ENCODE results near the gene NSRP1.
"Not testable (repeated sequence)": the region's sequence is repeated elsewhere in the genome, so short reads cannot be mapped to it uniquely, and the experiment has no call there.

Gene NSRP1

DNA sequence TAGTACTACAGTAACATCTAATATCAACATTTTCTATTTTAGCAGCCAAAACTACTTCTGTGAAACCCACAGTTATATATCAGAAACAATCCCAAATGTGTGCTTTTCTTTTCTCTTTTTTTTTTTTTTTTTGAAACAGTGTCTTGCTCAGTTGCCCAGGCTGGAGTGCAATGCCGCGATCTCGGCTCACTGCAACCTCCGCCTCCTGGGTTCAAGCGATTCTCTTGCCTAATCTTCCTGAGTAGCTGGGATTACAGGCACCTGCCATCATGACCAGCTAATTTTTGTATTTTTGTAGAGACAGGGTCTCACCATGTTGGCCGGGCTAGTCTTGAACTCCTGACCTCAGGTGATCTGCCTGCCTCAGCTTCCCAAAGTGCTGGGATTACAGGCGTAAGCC lies 2.0 kb downstream of the NSRP1 start:
- DNase-seq (ENCODE audit: low read depth in 2 of 2), result not testable (repeated sequence)

- DNase-seq (ENCODE audit: low read depth in 2 of 2), result no peak
These were observed 7.7 kb downstream of the NSRP1 start for GRCh38 chr17:30124273-30124796.

DNA sequence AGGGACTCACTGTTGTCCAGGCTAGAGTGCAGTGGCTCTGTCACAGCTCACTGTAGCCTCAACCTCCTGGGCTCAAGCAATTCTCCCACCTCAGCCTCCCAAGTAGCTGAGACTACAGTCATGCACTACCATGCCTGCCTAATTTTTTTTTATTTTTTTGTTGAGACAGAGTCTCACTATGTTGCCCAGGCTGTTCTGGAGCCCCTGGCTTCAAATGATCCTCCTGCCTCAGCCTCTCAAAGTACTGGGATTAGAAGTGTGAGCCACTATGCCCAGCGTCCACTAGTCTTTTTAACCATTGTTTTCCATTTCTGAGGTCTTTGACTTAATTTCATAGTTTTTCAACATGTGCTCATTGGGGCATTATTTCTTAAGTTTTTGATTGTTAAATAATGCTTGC lies 13.5 kb downstream of the NSRP1 start:
- no peak for DNase-seq (ENCODE audit: low read depth in 2 of 2)

- DNase-seq (ENCODE audit: low read depth in 2 of 2), result no peak
These were observed 16.0 kb downstream of the NSRP1 start for GRCh38 chr17:30132615-30133014.

- no peak for DNase-seq (ENCODE audit: low read depth in 2 of 2)
These were observed 16.6 kb downstream of the NSRP1 start for GRCh38 chr17:30133197-30133596.

- no peak for DNase-seq (ENCODE audit: low read depth in 2 of 2)
These were observed 17.9 kb downstream of the NSRP1 start for GRCh38 chr17:30134551-30134950.

GRCh38 chr17:30137158-30137557 lies 20.5 kb downstream of the NSRP1 start:
- DNase-seq (ENCODE audit: low read depth in 2 of 2), result no peak

- DNase-seq (ENCODE audit: low read depth in 2 of 2), result not testable (repeated sequence)
These were observed 31.2 kb downstream of the NSRP1 start for GRCh38 chr17:30147860-30148259.

GRCh38 chr17:30148376-30148775 lies 31.8 kb downstream of the NSRP1 start:
- DNase-seq (ENCODE audit: low read depth in 2 of 2), result no peak

DNA sequence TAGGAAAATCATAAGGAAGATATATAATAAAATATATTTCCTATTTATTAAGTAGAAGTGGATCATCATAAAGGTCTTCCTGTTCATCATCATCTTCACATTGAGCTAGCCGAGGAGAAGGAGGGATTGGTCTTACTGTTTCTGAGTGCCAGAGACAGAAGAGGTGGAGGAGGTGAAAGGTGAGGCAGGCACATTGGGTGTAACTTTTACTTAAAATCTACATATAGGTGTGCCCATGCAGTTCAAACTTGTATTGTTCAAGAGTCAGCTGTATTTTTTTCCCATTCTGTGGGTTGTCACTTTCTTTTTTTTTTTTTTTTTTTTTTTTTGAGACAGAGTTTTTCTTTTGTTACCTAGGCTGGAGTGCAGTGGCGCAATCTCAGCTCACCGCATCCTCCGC lies 34.9 kb downstream of the NSRP1 start:
- DNase-seq (ENCODE audit: low read depth in 2 of 2), result no peak

DNA sequence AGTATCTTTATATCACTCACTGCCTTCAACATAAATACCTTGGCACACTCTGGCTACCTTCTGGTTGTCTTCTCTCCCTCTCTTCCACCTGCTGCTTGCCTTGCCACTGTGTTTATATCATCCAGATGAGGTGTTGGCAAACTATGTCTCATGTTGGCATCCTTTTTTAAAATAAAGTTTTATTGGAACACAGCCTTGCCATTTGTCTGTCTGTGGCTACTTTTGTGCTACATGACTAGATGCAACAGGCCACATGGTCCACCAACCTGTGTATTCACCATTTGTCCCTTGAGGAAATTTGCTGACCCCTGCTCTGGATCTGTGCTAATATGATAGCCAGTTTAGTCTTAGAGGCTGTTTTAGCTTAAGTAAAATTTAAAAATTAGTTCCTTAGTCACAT lies 36.8 kb downstream of the NSRP1 start:
- DNase-seq (ENCODE audit: low read depth in 2 of 2), result no peak

DNA sequence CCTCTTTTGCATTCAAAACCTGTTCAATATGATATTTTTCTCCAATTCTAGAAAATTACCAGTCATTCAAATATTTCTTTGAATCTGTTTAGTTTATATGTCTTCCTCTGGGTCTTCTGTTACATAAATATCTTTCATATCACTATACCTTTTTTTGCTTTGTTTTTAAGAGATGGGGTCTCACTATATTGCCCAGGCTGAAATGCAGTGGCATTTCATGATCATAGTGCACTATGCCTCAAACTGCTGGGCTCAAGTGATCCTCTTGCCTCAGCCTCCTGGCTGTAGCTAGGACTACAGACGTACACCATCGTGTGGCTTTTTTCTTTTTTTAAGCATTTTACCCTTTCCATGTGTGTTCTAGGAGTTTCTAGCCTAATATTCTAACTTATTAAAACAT lies 38.8 kb downstream of the NSRP1 start:
- DNase-seq (ENCODE audit: low read depth in 2 of 2), result no peak

- no peak for DNase-seq (ENCODE audit: low read depth in 2 of 2)
These were observed 42.4 kb downstream of the NSRP1 start for GRCh38 chr17:30158896-30159625.

DNA sequence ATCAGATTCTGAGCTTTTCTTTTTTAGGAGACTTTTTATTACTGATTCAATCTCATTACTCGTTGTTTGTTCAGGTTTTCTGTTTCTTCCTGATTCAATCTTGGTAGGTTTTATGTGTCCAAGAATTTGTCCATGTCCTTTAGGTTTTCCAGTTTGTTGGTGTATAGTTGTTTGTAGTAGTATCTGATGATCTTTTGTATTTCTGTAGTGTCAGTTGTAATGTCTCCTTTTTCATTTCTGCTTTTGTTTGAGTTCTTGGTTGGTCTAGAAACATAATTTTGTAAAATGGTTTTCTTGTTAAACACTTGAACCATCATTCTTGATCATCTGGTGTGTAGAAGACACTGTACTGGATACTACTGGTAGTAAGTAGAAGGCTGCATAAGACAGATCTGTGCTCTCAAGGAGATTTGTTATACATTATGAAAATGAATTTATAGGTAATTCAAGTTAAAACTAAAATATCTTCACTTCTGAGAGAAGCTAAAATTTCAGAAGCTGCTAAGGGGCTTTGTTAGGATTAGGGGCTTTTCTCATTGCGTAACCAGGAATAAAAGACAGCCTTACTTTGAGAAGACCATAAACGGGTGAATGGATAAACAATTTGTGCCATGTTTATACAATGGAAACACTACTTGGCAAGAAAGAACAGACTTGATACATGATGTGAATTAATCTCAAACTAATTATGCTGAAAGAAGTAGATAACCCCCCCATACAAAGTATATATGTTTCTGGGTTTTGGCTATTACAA lies 44.0 kb downstream of the NSRP1 start:
- DNase-seq (ENCODE audit: low read depth in 2 of 2), result no peak

DNA sequence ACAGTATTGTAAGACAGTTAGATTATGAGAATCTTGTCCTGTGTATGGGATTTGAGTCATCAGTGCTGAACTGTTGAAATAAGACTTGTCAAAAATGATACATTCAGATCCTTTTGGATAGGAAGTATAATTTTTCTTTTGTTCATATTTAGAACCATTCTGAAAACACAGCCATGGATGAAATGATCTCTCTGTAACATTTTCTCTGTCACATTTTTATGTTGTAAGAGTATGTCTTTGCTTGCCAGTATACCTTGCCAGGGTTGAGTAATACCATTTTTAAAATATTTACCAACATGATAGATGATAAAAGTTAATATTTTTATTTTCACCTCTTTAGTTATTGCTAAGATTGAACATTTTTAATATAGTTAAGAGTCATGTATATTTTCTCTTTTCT lies 45.0 kb downstream of the NSRP1 start:
- DNase-seq (ENCODE audit: low read depth in 2 of 2), result no peak

DNA sequence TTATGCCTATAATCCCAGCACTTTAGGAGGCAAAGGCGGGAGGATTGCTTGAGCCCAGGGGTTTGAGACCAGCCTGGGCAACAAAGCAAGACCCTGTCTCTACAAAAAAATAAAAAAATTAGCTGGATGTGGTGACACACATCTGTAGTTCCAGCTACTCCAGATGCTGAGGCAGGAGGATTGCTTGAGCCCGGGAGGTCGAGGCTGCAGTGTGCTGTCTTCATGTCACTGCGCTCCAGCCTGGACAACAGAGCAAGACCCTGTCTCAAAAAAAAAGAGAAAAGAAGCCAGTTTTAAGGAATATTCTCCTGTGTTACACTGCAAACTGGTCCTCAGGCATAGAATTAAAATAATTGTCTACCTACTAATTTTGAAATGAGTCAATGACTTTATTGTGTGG lies 47.9 kb downstream of the NSRP1 start:
- DNase-seq (ENCODE audit: low read depth in 2 of 2), result no peak

GRCh38 chr17:30165147-30165546 lies 48.5 kb downstream of the NSRP1 start:
- DNase-seq (ENCODE audit: low read depth in 2 of 2), result no peak

DNA sequence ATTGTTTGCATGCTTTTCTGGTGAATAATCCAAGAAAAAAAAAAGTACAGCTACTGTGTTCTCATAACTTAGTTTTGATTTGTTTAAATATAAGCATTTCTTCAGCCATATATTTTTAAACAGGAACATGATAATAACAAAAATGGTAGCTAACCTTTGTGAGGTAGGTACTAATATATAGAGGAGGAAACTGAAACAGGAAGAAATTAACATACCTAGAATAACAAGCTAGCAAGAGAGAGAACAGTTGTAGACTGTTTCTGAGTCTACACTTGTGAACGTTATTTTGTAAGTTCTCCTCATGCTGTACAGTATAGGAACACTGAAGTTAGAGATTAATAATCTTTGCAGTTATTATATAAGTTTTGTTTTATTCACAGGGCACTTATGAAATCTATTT lies 49.3 kb downstream of the NSRP1 start:
- no peak for DNase-seq (ENCODE audit: low read depth in 2 of 2)

- no peak for DNase-seq (ENCODE audit: low read depth in 2 of 2)
These were observed 53.9 kb downstream of the NSRP1 start for GRCh38 chr17:30170415-30170987.

- DNase-seq (ENCODE audit: low read depth in 2 of 2), result no peak
These were observed 55.9 kb downstream of the NSRP1 start for GRCh38 chr17:30172560-30172959.

DNA sequence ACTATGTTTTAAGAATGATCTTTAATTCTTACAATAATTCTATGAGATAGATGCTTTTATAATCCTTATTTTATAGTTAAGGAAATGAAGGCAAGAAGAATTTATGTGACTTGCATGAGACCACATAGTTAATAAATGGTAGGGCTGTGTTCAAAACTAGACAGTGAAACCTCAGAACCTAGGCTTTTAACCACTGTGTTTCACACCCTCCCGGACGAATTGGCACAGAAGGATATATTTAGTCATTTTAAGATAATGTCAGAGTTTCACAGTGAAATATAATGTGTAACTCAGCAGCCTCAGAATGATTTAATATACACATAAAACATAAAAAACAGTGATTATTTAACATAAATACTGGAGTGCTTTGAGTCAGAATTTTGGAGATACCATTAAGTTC lies 57.0 kb downstream of the NSRP1 start:
- DNase-seq (ENCODE audit: low read depth in 2 of 2), result no peak

GRCh38 chr17:30174556-30174955 lies 57.9 kb downstream of the NSRP1 start:
- no peak for DNase-seq (ENCODE audit: low read depth in 2 of 2)

DNA sequence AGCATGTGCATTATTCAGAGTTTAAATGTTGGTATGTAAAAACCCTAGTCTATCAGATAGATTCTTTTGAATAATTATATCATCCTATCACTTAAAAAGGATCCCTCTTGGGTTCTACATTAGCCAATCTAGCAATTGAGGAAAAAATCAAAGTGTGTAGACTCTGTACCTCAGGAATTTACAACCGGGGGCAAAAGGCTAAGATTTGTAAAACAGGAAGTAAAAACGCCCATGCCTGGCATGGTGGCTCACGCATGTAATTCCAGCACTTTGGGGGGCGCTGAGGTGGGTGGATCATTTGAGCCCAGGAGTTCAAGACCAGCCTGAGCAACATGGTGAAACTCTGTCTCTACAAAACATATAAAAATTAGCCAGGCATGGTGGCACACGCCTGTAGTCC lies 60.2 kb downstream of the NSRP1 start:
- DNase-seq (ENCODE audit: low read depth in 2 of 2), result no peak
